ENCODE measurements around the gene AIFM2. TPM values are rescaled to one million over a fixed set of nuclear protein-coding genes. Genes with fewer than 3 reads are reported as not detected.
"Not testable (repeated sequence)": the region's sequence is repeated elsewhere in the genome, so short reads cannot be mapped to it uniquely, and the experiment has no call there.

AIFM2 gene
- total and polyA plus RNA-seq, 11 donors = 12.9 to 31.8 (median 18.1) TPM

DNA sequence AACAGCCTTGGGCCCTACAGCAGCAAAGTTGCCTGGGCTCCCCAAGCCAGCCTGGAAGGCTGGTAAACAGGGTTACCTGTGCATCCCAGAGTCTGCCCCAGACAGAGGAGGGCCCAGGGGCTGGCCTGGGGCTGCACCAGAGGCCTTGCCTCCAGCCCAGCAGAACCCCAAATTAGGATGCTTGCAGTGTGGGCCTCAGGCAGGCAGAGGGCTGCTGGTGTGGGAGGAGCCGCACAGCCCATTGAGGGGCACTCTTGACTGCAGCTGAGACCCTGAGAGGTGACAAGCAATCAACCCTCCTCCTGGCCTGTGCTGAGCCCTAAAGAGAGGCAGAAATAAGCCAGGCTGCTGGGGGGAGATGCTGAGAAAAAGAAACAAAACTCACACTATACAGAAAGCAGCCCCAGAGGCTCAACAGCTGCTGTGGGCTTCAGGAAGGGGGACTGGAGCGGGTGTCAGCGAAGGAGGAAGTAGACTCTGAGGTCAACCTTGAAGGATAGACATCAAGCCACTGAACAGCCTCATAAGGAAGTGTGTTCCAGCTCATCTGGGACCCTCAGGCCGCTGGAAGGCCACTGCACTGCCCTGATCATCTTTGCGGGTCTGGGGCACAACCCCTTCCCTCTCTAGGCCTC lies 6.6 kb downstream of the AIFM2 start:
- H3K4me3 ChIP-seq = no peak overlapping the region
- TF ChIP-seq POLR2A (IDR thresholded peaks at IDR 0.05) = no peak
- TF ChIP-seq, protein P1, sequence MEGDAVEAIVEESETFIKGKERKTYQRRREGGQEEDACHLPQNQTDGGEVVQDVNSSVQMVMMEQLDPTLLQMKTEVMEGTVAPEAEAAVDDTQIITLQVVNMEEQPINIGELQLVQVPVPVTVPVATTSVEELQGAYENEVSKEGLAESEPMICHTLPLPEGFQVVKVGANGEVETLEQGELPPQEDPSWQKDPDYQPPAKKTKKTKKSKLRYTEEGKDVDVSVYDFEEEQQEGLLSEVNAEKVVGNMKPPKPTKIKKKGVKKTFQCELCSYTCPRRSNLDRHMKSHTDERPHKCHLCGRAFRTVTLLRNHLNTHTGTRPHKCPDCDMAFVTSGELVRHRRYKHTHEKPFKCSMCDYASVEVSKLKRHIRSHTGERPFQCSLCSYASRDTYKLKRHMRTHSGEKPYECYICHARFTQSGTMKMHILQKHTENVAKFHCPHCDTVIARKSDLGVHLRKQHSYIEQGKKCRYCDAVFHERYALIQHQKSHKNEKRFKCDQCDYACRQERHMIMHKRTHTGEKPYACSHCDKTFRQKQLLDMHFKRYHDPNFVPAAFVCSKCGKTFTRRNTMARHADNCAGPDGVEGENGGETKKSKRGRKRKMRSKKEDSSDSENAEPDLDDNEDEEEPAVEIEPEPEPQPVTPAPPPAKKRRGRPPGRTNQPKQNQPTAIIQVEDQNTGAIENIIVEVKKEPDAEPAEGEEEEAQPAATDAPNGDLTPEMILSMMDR (IDR thresholded peaks at IDR 0.05) = no peak
- no peaks in the 10 kb centered on the region for H3K27me3 ChIP-seq
- DNase-seq = no peak
- no peak for ATAC-seq
- WGBS, 4 donors = 83 to 91% (median 89%) methylated on average over 5 of the region's 5 CpGs
- peaks cover 0 to 11% (median 4%) of the 10 kb centered on the region in 12 donors for H3K4me1 ChIP-seq
- intact Hi-C loops (cut with DNase I) = no loop called here
- no peaks in the 10 kb centered on the region for H3K9me3 ChIP-seq
- H3K27ac ChIP-seq = no peak overlapping the region
- peaks cover 0 to 27% (median 15%) of the 10 kb centered on the region in 9 donors for H3K36me3 ChIP-seq

DNA sequence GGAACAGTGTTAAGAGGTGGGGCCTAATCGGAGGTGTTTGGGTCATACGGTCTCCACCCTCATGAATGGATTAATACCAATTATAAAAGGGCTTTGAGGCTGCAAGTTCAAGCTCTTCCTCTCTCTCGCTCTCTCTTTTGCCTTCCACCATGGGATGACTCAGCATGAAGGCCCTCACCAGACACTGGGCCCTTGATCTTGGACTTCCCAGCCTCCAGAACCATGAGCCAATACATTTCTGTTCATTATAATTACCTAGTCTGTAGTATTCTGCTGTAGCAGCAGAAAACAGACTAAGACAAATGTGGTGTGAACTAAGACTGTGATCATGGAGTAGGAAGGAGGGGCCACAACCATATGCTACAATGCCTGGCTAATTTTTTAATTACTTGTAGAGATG lies 7.7 kb downstream of the AIFM2 start:
- WGBS, 4 donors = 92 to 98% (median 95%) methylated on average over 3 of the region's 3 CpGs
- DNase-seq (no peak), ATAC-seq (no peak)
- TF ChIP-seq, protein P1 (IDR thresholded peaks at IDR 0.05) = no peak
- TF ChIP-seq POLR2A (IDR thresholded peaks at IDR 0.05) = no peak
- no peaks in the 10 kb centered on the region for H3K9me3 ChIP-seq
- no peak overlapping the region for H3K27ac ChIP-seq
- peaks cover 0 to 37% (median 26%) of the 10 kb centered on the region in 9 donors for H3K36me3 ChIP-seq
- peaks cover 0 to 3% (median 0%) of the 10 kb centered on the region in 12 donors for H3K4me1 ChIP-seq
- no peak overlapping the region for H3K4me3 ChIP-seq
- no peaks in the 10 kb centered on the region for H3K27me3 ChIP-seq
- intact Hi-C loops (cut with DNase I) = no loop called here

DNA sequence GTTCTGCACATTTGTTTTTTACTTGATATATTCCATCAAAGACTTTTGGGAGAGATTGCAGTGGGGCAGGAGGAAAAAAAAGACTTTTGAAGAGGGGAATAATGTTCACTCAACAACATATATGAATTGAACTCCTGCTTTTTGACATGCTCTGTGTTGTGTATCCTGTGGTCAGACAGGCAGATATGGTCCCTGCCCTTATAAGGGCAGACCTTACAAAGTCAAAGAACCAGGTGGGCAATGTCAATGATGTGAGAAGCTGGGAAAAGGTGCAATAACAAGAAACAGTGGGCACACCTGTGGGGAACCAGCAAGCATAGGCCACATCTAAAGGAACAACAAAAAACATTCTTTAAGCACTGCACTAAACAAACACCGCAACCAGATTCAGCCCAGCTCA lies 8.2 kb downstream of the AIFM2 start:
- Histone ChIP-seq H3K9me3 (no peaks in the 10 kb centered on the region), H3K4me1 (peaks cover 0 to 8% (median 0%) of the 10 kb centered on the region in 12 donors), H3K36me3 (peaks cover 0 to 42% (median 31%) of the 10 kb centered on the region in 9 donors), H3K27me3 (no peaks in the 10 kb centered on the region), H3K4me3 (no peak overlapping the region), H3K27ac (no peak overlapping the region)
- ATAC-seq = no peak
- 98 to 100% (median 99%) methylated on average over 1 of the region's 1 CpG for WGBS, 4 donors
- TF ChIP-seq, protein P1 (IDR thresholded peaks at IDR 0.05) = no peak
- no peak for TF ChIP-seq POLR2A (IDR thresholded peaks at IDR 0.05)
- DNase-seq = no peak
- intact Hi-C loops (cut with DNase I) = no loop called here

DNA sequence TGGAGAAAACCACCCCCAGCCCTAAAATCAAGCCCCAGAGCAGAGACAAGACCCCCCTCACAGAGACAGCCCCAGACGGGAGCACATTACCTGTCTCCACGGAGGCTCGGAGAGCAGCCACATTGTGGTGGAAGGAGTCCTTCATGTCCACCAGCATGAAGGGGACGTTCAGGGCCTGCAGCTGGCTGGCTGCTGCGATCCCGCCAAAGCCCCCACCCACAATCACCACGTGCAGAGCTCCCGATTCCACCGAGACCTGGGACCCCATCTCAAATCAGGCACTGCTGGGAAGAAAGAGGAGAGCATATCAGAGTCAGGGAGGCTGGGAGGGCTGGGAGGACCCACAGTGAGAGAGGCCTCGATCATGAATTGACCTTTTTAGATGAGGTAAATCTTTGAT lies 8.8 kb downstream of the AIFM2 start:
- intact Hi-C loops (cut with DNase I) = no loop called here
- TF ChIP-seq, protein P1 (IDR thresholded peaks at IDR 0.05) = no peak
- TF ChIP-seq POLR2A (IDR thresholded peaks at IDR 0.05) = no peak
- no peak overlapping the region for H3K4me3 ChIP-seq
- H3K9me3 ChIP-seq = no peaks in the 10 kb centered on the region
- H3K36me3 ChIP-seq = peaks cover 0 to 47% (median 35%) of the 10 kb centered on the region in 9 donors
- ATAC-seq = no peak
- peaks cover 0 to 8% (median 0%) of the 10 kb centered on the region in 12 donors for H3K4me1 ChIP-seq
- DNase-seq = no peak
- no peak overlapping the region for H3K27ac ChIP-seq
- 88 to 93% (median 91%) methylated on average over 8 to 10 of the region's 10 CpGs for WGBS, 4 donors
- H3K27me3 ChIP-seq = no peaks in the 10 kb centered on the region

DNA sequence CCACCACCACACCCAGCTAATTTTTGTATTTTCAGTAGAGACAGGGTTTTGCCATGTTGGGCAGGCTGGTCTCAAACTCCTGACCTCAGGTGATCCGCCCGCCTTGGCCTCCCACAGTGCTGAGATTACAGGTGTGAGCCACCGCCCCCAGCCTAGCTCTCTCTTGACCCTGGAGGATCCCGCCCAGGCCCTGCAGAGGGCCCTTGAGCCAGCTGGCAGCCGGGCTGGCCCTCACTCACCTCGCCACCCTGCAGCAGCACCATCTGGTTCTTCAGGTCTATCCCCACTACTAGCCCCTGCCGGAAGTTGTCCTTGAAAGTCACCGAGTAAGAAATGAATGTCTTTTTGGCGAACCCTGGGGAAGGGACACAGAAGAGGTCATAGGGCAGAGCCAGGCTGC lies 9.5 kb downstream of the AIFM2 start:
- ATAC-seq; H3K27ac ChIP-seq; DNase-seq; intact Hi-C loops (cut with DNase I); H3K27me3 ChIP-seq; H3K4me3 ChIP-seq; H3K4me1 ChIP-seq; H3K9me3 ChIP-seq: not testable (repeated sequence)
- 93 to 97% (median 95%) methylated on average over 7 to 9 of the region's 9 CpGs for WGBS, 4 donors
- H3K36me3 ChIP-seq = peaks cover 0 to 47% (median 39%) of the 10 kb centered on the region in 9 donors

Data from heart left ventricle (tissue), 16 donors.